HEK293 (cell line): ENCODE data around the gene ATP11C.

ENCODE experiments used
- CTCF ChIA-PET: fragments of 350-600 bp; formaldehyde crosslinking; extraction: SDS; loops from one replicate; lab custom pipeline; 2021; ENCODE audit warnings: antibody characterized with exemption; lab: Yijun Ruan, JAX
- POLR2A ChIA-PET: fragments of 300-600 bp; formaldehyde crosslinking; extraction: SDS; loops from one replicate; lab custom pipeline; 2020; ENCODE audit warnings: antibody characterized with exemption, inconsistent platforms; lab: Yijun Ruan, JAX
- H3K27ac ChIP-seq: fragments of 200-500 bp; sonication (Bioruptor generic); 2 replicates; pipeline ENCODE4 v1.5.1; 2014; ENCODE audit warnings: low read depth, low read length, control low read depth, inconsistent platforms; ENCODE audit errors: extremely low read depth
- H3K36me3 ChIP-seq, 2 experiments: fragments of 200-500 bp in 1 of 2; sonication (Bioruptor generic) in 1 of 2; 1 replicate in 1 of 2; 2 replicates in 1 of 2; pipeline ENCODE4 v1.5.1; 2014 to 2017; ENCODE audit warnings: inconsistent platforms in 2 of 2, low read length in 2 of 2; ENCODE audit not compliant: control insufficient read depth in 2 of 2, insufficient read depth in 1 of 2
- H3K4me1 ChIP-seq: fragments of 200-500 bp; sonication (Bioruptor generic); 2 replicates; pipeline ENCODE4 v1.5.1; 2014; ENCODE audit warnings: mild to moderate bottlenecking, low read length, inconsistent platforms; ENCODE audit not compliant: control insufficient read depth, insufficient read depth
- H3K4me3 ChIP-seq: 2 replicates; pipeline ENCODE4 v1.5.1; 2011; ENCODE audit warnings: low read depth, mild to moderate bottlenecking, control low read depth, low read length, moderate library complexity
- H3K9me3 ChIP-seq: fragments of 200-500 bp; sonication (Bioruptor generic); 2 replicates; pipeline ENCODE4 v1.5.1; 2014; ENCODE audit warnings: low read depth, low read length, inconsistent platforms; ENCODE audit not compliant: control insufficient read depth, insufficient read depth
- BCL11A ChIP-seq: fragments of 450-650 bp; formaldehyde crosslinking; IDR thresholded peaks from 2 replicates; pipeline ENCODE4 v1.5.1; 2016; ENCODE audit warnings: low read depth, missing biosample characterization, missing genetic modification characterization
- ELK4 ChIP-seq: IDR thresholded peaks from 2 replicates; pipeline ENCODE4 v1.6.1; 2011; ENCODE audit warnings: mild to moderate bottlenecking, low read depth, low read length, borderline replicate concordance
- GLI4 ChIP-seq: fragments of 450-650 bp; formaldehyde crosslinking; IDR thresholded peaks from 2 replicates; pipeline ENCODE4 v1.5.1; 2016; ENCODE audit warnings: missing biosample characterization, missing genetic modification characterization
- INSM2 ChIP-seq: fragments of 450-650 bp; formaldehyde crosslinking; IDR thresholded peaks from 2 replicates; pipeline ENCODE4 v1.5.1; 2016; ENCODE audit warnings: missing biosample characterization, missing genetic modification characterization
- KLF10 ChIP-seq: fragments of 450-650 bp; IDR thresholded peaks from 2 replicates; pipeline ENCODE4 v1.5.1; 2018; ENCODE audit warnings: missing biosample characterization, mild to moderate bottlenecking, missing genetic modification characterization
- OSR2 ChIP-seq: fragments of 450-650 bp; formaldehyde crosslinking; IDR thresholded peaks from 2 replicates; pipeline ENCODE4 v1.5.1; 2016; ENCODE audit warnings: missing biosample characterization, missing genetic modification characterization
- SP3 ChIP-seq: fragments of 450-650 bp; formaldehyde crosslinking; IDR thresholded peaks from 2 replicates; pipeline ENCODE4 v1.5.1; 2016; ENCODE audit warnings: missing biosample characterization, missing genetic modification characterization
- TRIM28 ChIP-seq: IDR thresholded peaks from 2 replicates; pipeline ENCODE4 v1.6.1; 2011; ENCODE audit warnings: low read length, control low read depth, borderline replicate concordance
- ZBTB1 ChIP-seq: fragments of 450-650 bp; formaldehyde crosslinking; IDR thresholded peaks from 2 replicates; pipeline ENCODE4 v1.5.1; 2016; ENCODE audit warnings: missing biosample characterization, missing genetic modification characterization
- ZBTB44 ChIP-seq: fragments of 450-650 bp; IDR thresholded peaks from 2 replicates; pipeline ENCODE4 v1.5.1; 2018; ENCODE audit warnings: missing biosample characterization, mild to moderate bottlenecking, missing genetic modification characterization
- ZEB2 ChIP-seq: fragments of 450-650 bp; formaldehyde crosslinking; IDR thresholded peaks from 2 replicates; pipeline ENCODE4 v1.5.1; 2016; ENCODE audit warnings: missing biosample characterization, missing genetic modification characterization
- ZIC2 ChIP-seq: fragments of 450-650 bp; formaldehyde crosslinking; IDR thresholded peaks from 2 replicates; pipeline ENCODE4 v1.5.1; 2016; ENCODE audit warnings: missing biosample characterization, missing genetic modification characterization
- ZNF146 ChIP-seq: fragments of 450-650 bp; formaldehyde crosslinking; IDR thresholded peaks from 2 replicates; pipeline ENCODE4 v1.5.1; 2016; ENCODE audit warnings: missing biosample characterization, missing genetic modification characterization
- ZNF157 ChIP-seq: fragments of 450-650 bp; formaldehyde crosslinking; IDR thresholded peaks from 2 replicates; pipeline ENCODE4 v1.5.1; 2016; ENCODE audit warnings: missing biosample characterization, missing genetic modification characterization
- ZNF266 ChIP-seq: fragments of 450-650 bp; formaldehyde crosslinking; IDR thresholded peaks from 2 replicates; pipeline ENCODE4 v1.5.1; 2016; ENCODE audit warnings: missing biosample characterization, missing genetic modification characterization, low read depth
- ZNF292 ChIP-seq: fragments of 450-650 bp; formaldehyde crosslinking; IDR thresholded peaks from 2 replicates; pipeline ENCODE4 v1.5.1; 2016; ENCODE audit warnings: low read depth, missing biosample characterization, missing genetic modification characterization, borderline replicate concordance
- ZNF48 ChIP-seq: fragments of 450-650 bp; formaldehyde crosslinking; IDR thresholded peaks from 2 replicates; pipeline ENCODE4 v1.5.1; 2016; ENCODE audit warnings: missing biosample characterization, missing genetic modification characterization
- ZNF530 ChIP-seq: fragments of 450-650 bp; formaldehyde crosslinking; IDR thresholded peaks from 2 replicates; pipeline ENCODE4 v1.5.1; 2016; ENCODE audit warnings: low read depth, missing biosample characterization, missing genetic modification characterization
- ZNF544 ChIP-seq: fragments of 450-650 bp; formaldehyde crosslinking; IDR thresholded peaks from 2 replicates; pipeline ENCODE4 v1.5.0; 2017; ENCODE audit warnings: missing biosample characterization, missing genetic modification characterization
- ZNF580 ChIP-seq: fragments of 450-650 bp; formaldehyde crosslinking; IDR thresholded peaks from 2 replicates; pipeline ENCODE4 v1.5.1; 2016; ENCODE audit warnings: missing biosample characterization, missing genetic modification characterization
- ZNF585B ChIP-seq: fragments of 450-650 bp; formaldehyde crosslinking; IDR thresholded peaks from 2 replicates; pipeline ENCODE4 v1.5.1; 2016; ENCODE audit warnings: missing biosample characterization, missing genetic modification characterization
- ZNF621 ChIP-seq: fragments of 450-650 bp; formaldehyde crosslinking; IDR thresholded peaks from 2 replicates; pipeline ENCODE4 v1.5.1; 2017; ENCODE audit warnings: missing biosample characterization, missing genetic modification characterization
- ZNF626 ChIP-seq: fragments of 450-650 bp; sonication (Bioruptor Pico); formaldehyde crosslinking; IDR thresholded peaks from 2 replicates; pipeline ENCODE4 v1.5.1; 2018; ENCODE audit warnings: missing biosample characterization, missing genetic modification characterization, inconsistent platforms
- ZNF629 ChIP-seq: fragments of 450-650 bp; formaldehyde crosslinking; IDR thresholded peaks from 2 replicates; pipeline ENCODE4 v1.5.1; 2017; ENCODE audit warnings: missing biosample characterization, missing genetic modification characterization
- ZNF692 ChIP-seq: fragments of 450-650 bp; formaldehyde crosslinking; IDR thresholded peaks from 2 replicates; pipeline ENCODE4 v1.5.1; 2016; ENCODE audit warnings: missing biosample characterization, missing genetic modification characterization
- ZNF830 ChIP-seq: fragments of 450-650 bp; IDR thresholded peaks from 2 replicates; pipeline ENCODE4 v1.5.0; 2018; ENCODE audit warnings: missing biosample characterization, missing genetic modification characterization, low read depth, mild to moderate bottlenecking, moderate library complexity
- ZSCAN16 ChIP-seq: fragments of 450-650 bp; formaldehyde crosslinking; IDR thresholded peaks from 2 replicates; pipeline ENCODE4 v1.5.1; 2016; ENCODE audit warnings: missing biosample characterization, missing genetic modification characterization

ATP11C gene

GRCh38 chrX:139850968-139851367 lies 81.9 kb downstream of the ATP11C start:
- no peaks in the 10 kb centered on the region for H3K9me3 ChIP-seq
- H3K4me3 ChIP-seq, result no peak overlapping the region

GRCh38 chrX:139844884-139845283 lies 88.0 kb downstream of the ATP11C start:
- H3K9me3 ChIP-seq, result no peaks in the 10 kb centered on the region
- TF ChIP-seq ZNF146 (no peak), ZSCAN16 (tag by site-specific recombination) (no peak), OSR2 (tag by site-specific recombination) (peak; percentile 17; the same call in 1 of the 2 replicates), ZNF585B (tag by site-specific recombination) (no peak), ZNF626 (no peak), ZBTB1 (tag by site-specific recombination) (no peak), TRIM28 (no peak)
- TF ChIP-seq, all 188 proteins: peak for 1
- no peaks in the 10 kb centered on the region for H3K36me3 ChIP-seq
- ChIA-PET CTCF (interaction anchor here (0.6 to 0.8 kb wide), 2 partner anchors 16 to 92 kb away, joined by 3 read pairs; no protein-coding TSS in a partner anchor), POLR2A (no interaction called here)
- H3K4me3 ChIP-seq, result no peak overlapping the region
- H3K27ac ChIP-seq, result no peak overlapping the region
- H3K4me1 ChIP-seq, result peaks cover 6% of the 10 kb centered on the region; the same call in 1 of the 2 replicates

More at GRCh38 chrX:139850968-139851367, 81.9 kb downstream of the ATP11C start:
- ChIA-PET POLR2A (interaction anchor here (0.9 kb wide), 1 partner anchor 82 kb away, joined by 3 read pairs; no protein-coding TSS in a partner anchor), CTCF (interaction anchor here (0.7 to 1.0 kb wide), 2 partner anchors 11 to 115 kb away, joined by 3 read pairs; no protein-coding TSS in a partner anchor)
- no peak overlapping the region for H3K27ac ChIP-seq
- TF ChIP-seq ELK4, result no peak
- no peak for TF ChIP-seq ZSCAN16 (tag by site-specific recombination)
- no peak for TF ChIP-seq ZEB2 (tag by site-specific recombination)
- TF ChIP-seq ZNF292 (tag by site-specific recombination), result no peak
- TF ChIP-seq SP3 (tag by site-specific recombination), result no peak
- TF ChIP-seq GLI4 (tag by site-specific recombination), result no peak
- TF ChIP-seq ZIC2 (tag by site-specific recombination), result no peak
- no peak for TF ChIP-seq INSM2 (tag by site-specific recombination)
- no peak for TF ChIP-seq ZNF629 (tag by site-specific recombination)
- TF ChIP-seq KLF10 (tag by site-specific recombination), result no peak
- no peaks in the 10 kb centered on the region for H3K36me3 ChIP-seq
- H3K4me1 ChIP-seq, result no peaks in the 10 kb centered on the region

- Histone ChIP-seq H3K4me3 (no peak overlapping the region), H3K9me3 (no peaks in the 10 kb centered on the region), H3K4me1 (peaks cover 6% of the 10 kb centered on the region; the same call in 1 of the 2 replicates), H3K36me3 (no peaks in the 10 kb centered on the region), H3K27ac (no peak overlapping the region; the same call in 1 of the 2 replicates)
- ChIA-PET POLR2A (interaction anchor here (1.0 kb wide), 1 partner anchor 11 kb away, joined by 3 read pairs; no protein-coding TSS in a partner anchor), CTCF (interaction anchor here (0.7 to 0.8 kb wide), 2 partner anchors 17 to 122 kb away, joined by 3 read pairs; no protein-coding TSS in a partner anchor)
- no peak for TF ChIP-seq BCL11A (tag by site-specific recombination)
- no peak for TF ChIP-seq ZNF621 (tag by site-specific recombination)
- TF ChIP-seq ZIC2 (tag by site-specific recombination), result no peak
- TF ChIP-seq ZNF544 (tag by site-specific recombination), result no peak
- no peak for TF ChIP-seq ZNF692
- TF ChIP-seq ZNF530, result no peak
- no peak for TF ChIP-seq ZNF830
- TF ChIP-seq ZNF157, result no peak
- TF ChIP-seq ZBTB44 (tag by site-specific recombination), result peak; percentile 91
- no peak for TF ChIP-seq ZNF266 (tag by site-specific recombination)
- 0 out of 2 replicates have a peak, but pooled peaks have one; percentile 39 for TF ChIP-seq ZNF146
- TF ChIP-seq ZNF48 (tag by site-specific recombination), result no peak
- no peak for TF ChIP-seq ZNF580 (tag by site-specific recombination)
Measured at GRCh38 chrX:139844163-139844562, 88.7 kb downstream of the ATP11C start.
